Heart left ventricle (tissue), 16 donors: Measurements from ENCODE around the gene ALCAM. TPM values are rescaled to one million over a fixed set of nuclear protein-coding genes. Genes with fewer than 3 reads are reported as not detected.

Experiments
- ATAC-seq, 4 donors: fragments of 200-7000 bp; cut with Tn5 transposase; one replicate each; pipeline ENCODE4 v1.9.1; 2020 to 2022; ENCODE audit warnings: moderate library complexity in 4 of 4, mild to moderate bottlenecking in 3 of 4, moderate number of reproducible peaks in 1 of 4
- DNase-seq, 5 donors: peaks; one replicate each; pipeline ENCODE4 v3.0.0-alpha.2; 2020
- H3K27ac ChIP-seq, 12 donors: fragments of 200-600 bp; sonication (generic) in 4 of 12; one replicate each; pipeline versions ENCODE4 v1.5.0 to v1.8.0; 2016 to 2022; ENCODE audit warnings: mild to moderate bottlenecking in 2 of 12
- H3K27me3 ChIP-seq, 9 donors: fragments of 200-600 bp; sonication (generic) in 2 of 9; one replicate each; pipeline versions ENCODE4 v1.5.1 to v1.8.0; 2016 to 2022; ENCODE audit warnings: mild to moderate bottlenecking in 3 of 9
- H3K36me3 ChIP-seq, 9 donors: fragments of 200-600 bp; sonication (generic) in 2 of 9; one replicate each; pipeline versions ENCODE4 v1.5.0 to v1.8.0; 2018 to 2022; ENCODE audit warnings: mild to moderate bottlenecking in 2 of 9
- H3K4me1 ChIP-seq, 12 donors: fragments of 200-600 bp; sonication (generic) in 4 of 12; one replicate each; pipeline versions ENCODE4 v1.5.0 to v1.8.0; 2016 to 2022; ENCODE audit warnings: mild to moderate bottlenecking in 3 of 12
- H3K4me3 ChIP-seq, 12 donors: fragments of 200-600 bp; sonication (generic) in 4 of 12; one replicate each; pipeline versions ENCODE4 v1.5.0 to v1.8.0; 2017 to 2022; ENCODE audit warnings: mild to moderate bottlenecking in 9 of 12, moderate library complexity in 4 of 12
- H3K9me3 ChIP-seq, 12 donors: fragments of 200-600 bp; sonication (generic) in 4 of 12; one replicate each; pipeline versions ENCODE4 v1.5.0 to v1.8.0; 2016 to 2022; ENCODE audit warnings: mild to moderate bottlenecking in 1 of 12
- CTCF ChIP-seq, 12 donors: fragments of 200-600 bp; sonication (generic) in 4 of 12; IDR thresholded peaks; one replicate each; pipeline versions ENCODE4 v1.5.0 to v1.8.0; 2018 to 2022; ENCODE audit warnings: antibody characterized with exemption in 12 of 12, mild to moderate bottlenecking in 5 of 12
- POLR2A ChIP-seq, 2 donors: fragments of 450-650 bp; IDR thresholded peaks; one replicate each; pipeline ENCODE4 v1.6.1; 2017; ENCODE audit warnings: antibody characterized with exemption in 2 of 2, mild to moderate bottlenecking in 2 of 2, moderate library complexity in 2 of 2
- WGBS, 4 donors: extraction: QIAGEN DNeasy Blood & Tissue Kit in 2 of 4; methylation state at CpG; one replicate each; pipeline versions ENCODE4 v1.1.5 to v1.1.7; 2013 to 2018; 5-methylcytosine and 5-hydroxymethylcytosine counted together
- intact Hi-C, 10 donors: fragments of 100-400 bp; cut with DNase I; formaldehyde crosslinking; loops; one replicate each; pipeline versions ENCODE4 v1.11.1 to v1.14.2; 2022
- polyA plus RNA-seq, 2 donors: library from polyadenylated mRNA; stranded (reverse); fragments of 200-250 nt; gene quantifications; one replicate each; pipeline ENCODE4 v1.2.3, GENCODE V29; 2013
- total RNA-seq, 9 donors: library from RNA; depleted of rRNA in 2 of 9; stranded (reverse); fragments of >200 nt in 2 of 9; fragmentation: NEBNext Ultra II Directional in 3 of 9; extraction: Animal tissue kit (Norgen Biotek cat#: 25700) in 3 of 9; gene quantifications; one replicate each; pipeline versions ENCODE4 v1.1.0 to v1.2.4, GENCODE V29; 2016 to 2023
- donor health status: ischemic (EF 13 %, LVEDD 7.1; RV severe dilation, severe dysfunction).
- donor health status: healthy with polysubstance abuse.
- donor health status: DM: no; HTN: yes; CAD: no.
- donor health status: DM: no; HTN: no; CAD: no.
- donor health status: ischemic (EF 25% LVEDD 6.9; RV normal size, moderate dysfunction).
- donor health status: ischemic (EF 25% LVEDD 5.7; RV mildly dilated, moderate dysfunction).
- donor health status: healthy.
- donor health status: DM: yes; HTN: yes; CAD: no.
- donor health status: ischemic (EF 35%, LVEDD 5.7; RV mildly dilated, moderate dysfunction).
- donor health status: nonischemic (EF 11% LVEDD 7.7; RV severe dilation, severe dysfunction).
- donor health status: DM: yes; HTN: yes; CAD: no.
- donor health status: PGD.
- donor health status: ischemic (EF 29% LVEDD 5.4; RV normal size, mild dysfunction).
- donor health status: nonischemic (EF 23%, LVEDD 6.1; RV moderate dilation, normal function).

The ALCAM gene
- total and polyA plus RNA-seq, 11 donors, result 0.91 to 19.9 (median 5.5) TPM

GRCh38 chr3:105539897-105540296 is 173.2 kb downstream of the ALCAM start:
- Histone ChIP-seq H3K36me3 (no peaks in the 10 kb centered on the region), H3K27me3 (no peaks in the 10 kb centered on the region), H3K4me1 (peaks cover 0 to 2% (median 0%) of the 10 kb centered on the region in 12 donors), H3K9me3 (no peaks in the 10 kb centered on the region), H3K27ac (no peak overlapping the region), H3K4me3 (no peak overlapping the region)
- ATAC-seq (no peak), DNase-seq (no peak)
- intact Hi-C loops, result no loop called here
- 88 to 93% (median 90%) methylated on average over 3 of the region's 3 CpGs for WGBS, 4 donors
- TF ChIP-seq CTCF (IDR thresholded peaks at IDR 0.05), result no peak
- no peak for TF ChIP-seq POLR2A (IDR thresholded peaks at IDR 0.05)

- no peak for TF ChIP-seq POLR2A (IDR thresholded peaks at IDR 0.05)
- H3K27me3 ChIP-seq, result no peaks in the 10 kb centered on the region
- intact Hi-C loops, result no loop called here
- DNase-seq, result no peak
- 91 to 95% (median 94%) methylated on average over 1 of the region's 1 CpG for WGBS, 4 donors
- peak in 1 of 4 donors; percentile 24 for ATAC-seq
- peaks cover 0 to 2% (median 0%) of the 10 kb centered on the region in 12 donors for H3K4me1 ChIP-seq
- no peaks in the 10 kb centered on the region for H3K9me3 ChIP-seq
- H3K4me3 ChIP-seq, result no peak overlapping the region
- H3K27ac ChIP-seq, result no peak overlapping the region
- peaks cover 0 to 5% (median 0%) of the 10 kb centered on the region in 9 donors for H3K36me3 ChIP-seq
These were observed 175.7 kb downstream of the ALCAM start for GRCh38 chr3:105542282-105543019.

GRCh38 chr3:105545051-105545450 is 178.3 kb downstream of the ALCAM start:
- Histone ChIP-seq H3K27ac (no peak overlapping the region), H3K4me3 (no peak overlapping the region), H3K9me3 (no peaks in the 10 kb centered on the region), H3K36me3 (peaks cover 0 to 10% (median 0%) of the 10 kb centered on the region in 9 donors), H3K4me1 (peaks cover 0 to 2% (median 0%) of the 10 kb centered on the region in 12 donors), H3K27me3 (no peaks in the 10 kb centered on the region)
- ATAC-seq (no peak), DNase-seq (no peak)
- TF ChIP-seq POLR2A (IDR thresholded peaks at IDR 0.05) (no peak), CTCF (IDR thresholded peaks at IDR 0.05) (no peak)
- intact Hi-C loops, result no loop called here
- WGBS, 4 donors, result 82 to 95% (median 88%) methylated on average over 1 of the region's 1 CpG

- TF ChIP-seq POLR2A (IDR thresholded peaks at IDR 0.05), result no peak
- no peak for TF ChIP-seq CTCF (IDR thresholded peaks at IDR 0.05)
- DNase-seq (no peak), ATAC-seq (no peak)
- Histone ChIP-seq H3K4me3 (no peak overlapping the region), H3K27me3 (no peaks in the 10 kb centered on the region), H3K9me3 (no peaks in the 10 kb centered on the region), H3K36me3 (peaks cover 0 to 14% (median 0%) of the 10 kb centered on the region in 9 donors), H3K27ac (no peak overlapping the region), H3K4me1 (no peaks in the 10 kb centered on the region)
- WGBS, 4 donors, result 71 to 92% (median 89%) methylated on average over 3 of the region's 3 CpGs
- intact Hi-C loops, result no loop called here
These were observed 187.1 kb downstream of the ALCAM start for GRCh38 chr3:105553851-105554250.
